ENCODE results near the gene POLR3GL. TPM values are rescaled to one million over a fixed set of nuclear protein-coding genes. Genes with fewer than 3 reads are reported as not detected.

The POLR3GL gene
- total and polyA plus RNA-seq, 2 experiments from 2014 or later: 3.1 to 9.5 TPM

DNA sequence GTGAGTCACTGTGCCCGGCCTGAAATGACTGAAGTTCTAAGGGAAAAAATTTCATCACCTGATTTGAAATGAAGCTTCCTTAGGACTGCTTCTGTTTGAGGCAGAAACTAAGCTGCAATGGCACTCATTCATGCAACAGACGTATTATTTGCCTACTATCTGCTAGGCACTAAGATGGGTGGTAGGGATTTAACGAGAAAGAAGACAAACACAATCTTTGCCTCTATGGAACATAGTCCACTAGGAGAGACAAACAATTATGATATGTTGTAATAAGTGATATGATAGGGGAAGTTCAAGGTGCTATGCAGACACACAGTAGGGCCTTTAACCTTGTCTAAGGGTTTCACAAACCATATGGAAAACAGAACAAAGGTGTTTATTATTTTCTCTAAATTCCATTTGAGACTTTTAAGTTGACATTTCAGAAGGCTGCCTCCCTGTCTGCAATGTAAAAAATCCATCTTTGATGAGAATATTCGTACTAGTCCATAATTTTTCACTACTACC is 18.0 kb upstream of the POLR3GL start (continued):
- TF ChIP-seq, protein P1, sequence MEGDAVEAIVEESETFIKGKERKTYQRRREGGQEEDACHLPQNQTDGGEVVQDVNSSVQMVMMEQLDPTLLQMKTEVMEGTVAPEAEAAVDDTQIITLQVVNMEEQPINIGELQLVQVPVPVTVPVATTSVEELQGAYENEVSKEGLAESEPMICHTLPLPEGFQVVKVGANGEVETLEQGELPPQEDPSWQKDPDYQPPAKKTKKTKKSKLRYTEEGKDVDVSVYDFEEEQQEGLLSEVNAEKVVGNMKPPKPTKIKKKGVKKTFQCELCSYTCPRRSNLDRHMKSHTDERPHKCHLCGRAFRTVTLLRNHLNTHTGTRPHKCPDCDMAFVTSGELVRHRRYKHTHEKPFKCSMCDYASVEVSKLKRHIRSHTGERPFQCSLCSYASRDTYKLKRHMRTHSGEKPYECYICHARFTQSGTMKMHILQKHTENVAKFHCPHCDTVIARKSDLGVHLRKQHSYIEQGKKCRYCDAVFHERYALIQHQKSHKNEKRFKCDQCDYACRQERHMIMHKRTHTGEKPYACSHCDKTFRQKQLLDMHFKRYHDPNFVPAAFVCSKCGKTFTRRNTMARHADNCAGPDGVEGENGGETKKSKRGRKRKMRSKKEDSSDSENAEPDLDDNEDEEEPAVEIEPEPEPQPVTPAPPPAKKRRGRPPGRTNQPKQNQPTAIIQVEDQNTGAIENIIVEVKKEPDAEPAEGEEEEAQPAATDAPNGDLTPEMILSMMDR (conservative IDR thresholded peaks at IDR 0.05; ENCODE audit: low read depth in 2 of 2): no peak
- TF ChIP-seq JUNB (IDR thresholded peaks at IDR 0.05; ENCODE audit: unreplicated experiment): no peak
- TF ChIP-seq, protein P2, sequence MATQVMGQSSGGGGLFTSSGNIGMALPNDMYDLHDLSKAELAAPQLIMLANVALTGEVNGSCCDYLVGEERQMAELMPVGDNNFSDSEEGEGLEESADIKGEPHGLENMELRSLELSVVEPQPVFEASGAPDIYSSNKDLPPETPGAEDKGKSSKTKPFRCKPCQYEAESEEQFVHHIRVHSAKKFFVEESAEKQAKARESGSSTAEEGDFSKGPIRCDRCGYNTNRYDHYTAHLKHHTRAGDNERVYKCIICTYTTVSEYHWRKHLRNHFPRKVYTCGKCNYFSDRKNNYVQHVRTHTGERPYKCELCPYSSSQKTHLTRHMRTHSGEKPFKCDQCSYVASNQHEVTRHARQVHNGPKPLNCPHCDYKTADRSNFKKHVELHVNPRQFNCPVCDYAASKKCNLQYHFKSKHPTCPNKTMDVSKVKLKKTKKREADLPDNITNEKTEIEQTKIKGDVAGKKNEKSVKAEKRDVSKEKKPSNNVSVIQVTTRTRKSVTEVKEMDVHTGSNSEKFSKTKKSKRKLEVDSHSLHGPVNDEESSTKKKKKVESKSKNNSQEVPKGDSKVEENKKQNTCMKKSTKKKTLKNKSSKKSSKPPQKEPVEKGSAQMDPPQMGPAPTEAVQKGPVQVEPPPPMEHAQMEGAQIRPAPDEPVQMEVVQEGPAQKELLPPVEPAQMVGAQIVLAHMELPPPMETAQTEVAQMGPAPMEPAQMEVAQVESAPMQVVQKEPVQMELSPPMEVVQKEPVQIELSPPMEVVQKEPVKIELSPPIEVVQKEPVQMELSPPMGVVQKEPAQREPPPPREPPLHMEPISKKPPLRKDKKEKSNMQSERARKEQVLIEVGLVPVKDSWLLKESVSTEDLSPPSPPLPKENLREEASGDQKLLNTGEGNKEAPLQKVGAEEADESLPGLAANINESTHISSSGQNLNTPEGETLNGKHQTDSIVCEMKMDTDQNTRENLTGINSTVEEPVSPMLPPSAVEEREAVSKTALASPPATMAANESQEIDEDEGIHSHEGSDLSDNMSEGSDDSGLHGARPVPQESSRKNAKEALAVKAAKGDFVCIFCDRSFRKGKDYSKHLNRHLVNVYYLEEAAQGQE (IDR thresholded peaks at IDR 0.05; ENCODE audit: unreplicated experiment): no peak
- no peak for TF ChIP-seq ZNF331 (CRISPR knock-in tag; IDR thresholded peaks at IDR 0.05; ENCODE audit: low read depth)
- no peak for TF ChIP-seq EZH2 (IDR thresholded peaks at IDR 0.05; ENCODE audit: low read depth, unreplicated experiment)

DNA sequence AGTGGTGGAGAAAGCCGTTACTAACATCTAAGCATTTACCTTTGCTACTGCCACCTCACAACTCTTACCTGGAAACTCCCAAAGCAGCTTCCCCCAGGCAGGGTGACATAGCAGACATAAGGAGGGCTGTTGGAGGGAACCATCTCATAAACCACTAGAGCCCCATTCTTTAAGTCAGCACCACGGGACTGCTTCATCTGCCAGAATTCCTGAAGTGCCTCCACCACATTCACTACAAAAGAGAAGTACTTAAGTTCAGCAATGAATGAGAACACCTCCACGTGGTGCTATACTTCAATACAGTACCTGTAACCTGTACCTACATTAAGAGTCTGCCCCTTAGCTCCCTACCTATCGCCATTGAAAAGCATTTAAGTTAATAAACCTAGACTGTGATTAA is 16.9 kb upstream of the POLR3GL start:
- H3K27me3 Mint-ChIP-seq (ENCODE audit: insufficient read depth, low read depth, poor library complexity): peaks cover 3% of the 10 kb centered on the region
- H3K27ac Mint-ChIP-seq: no peak overlapping the region
- no peak overlapping the region for H3K4me3 Mint-ChIP-seq
- DNase-seq (ENCODE audit: low spot score): peak; percentile 77
- TF ChIP-seq ZNF331 (CRISPR knock-in tag; IDR thresholded peaks at IDR 0.05; ENCODE audit: low read depth): no peak
- TF ChIP-seq, protein P3, sequence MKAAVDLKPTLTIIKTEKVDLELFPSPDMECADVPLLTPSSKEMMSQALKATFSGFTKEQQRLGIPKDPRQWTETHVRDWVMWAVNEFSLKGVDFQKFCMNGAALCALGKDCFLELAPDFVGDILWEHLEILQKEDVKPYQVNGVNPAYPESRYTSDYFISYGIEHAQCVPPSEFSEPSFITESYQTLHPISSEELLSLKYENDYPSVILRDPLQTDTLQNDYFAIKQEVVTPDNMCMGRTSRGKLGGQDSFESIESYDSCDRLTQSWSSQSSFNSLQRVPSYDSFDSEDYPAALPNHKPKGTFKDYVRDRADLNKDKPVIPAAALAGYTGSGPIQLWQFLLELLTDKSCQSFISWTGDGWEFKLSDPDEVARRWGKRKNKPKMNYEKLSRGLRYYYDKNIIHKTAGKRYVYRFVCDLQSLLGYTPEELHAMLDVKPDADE (IDR thresholded peaks at IDR 0.05): no peak
- no peak for TF ChIP-seq EZH2 (IDR thresholded peaks at IDR 0.05; ENCODE audit: low read depth, unreplicated experiment)
- TF ChIP-seq, protein P4, sequence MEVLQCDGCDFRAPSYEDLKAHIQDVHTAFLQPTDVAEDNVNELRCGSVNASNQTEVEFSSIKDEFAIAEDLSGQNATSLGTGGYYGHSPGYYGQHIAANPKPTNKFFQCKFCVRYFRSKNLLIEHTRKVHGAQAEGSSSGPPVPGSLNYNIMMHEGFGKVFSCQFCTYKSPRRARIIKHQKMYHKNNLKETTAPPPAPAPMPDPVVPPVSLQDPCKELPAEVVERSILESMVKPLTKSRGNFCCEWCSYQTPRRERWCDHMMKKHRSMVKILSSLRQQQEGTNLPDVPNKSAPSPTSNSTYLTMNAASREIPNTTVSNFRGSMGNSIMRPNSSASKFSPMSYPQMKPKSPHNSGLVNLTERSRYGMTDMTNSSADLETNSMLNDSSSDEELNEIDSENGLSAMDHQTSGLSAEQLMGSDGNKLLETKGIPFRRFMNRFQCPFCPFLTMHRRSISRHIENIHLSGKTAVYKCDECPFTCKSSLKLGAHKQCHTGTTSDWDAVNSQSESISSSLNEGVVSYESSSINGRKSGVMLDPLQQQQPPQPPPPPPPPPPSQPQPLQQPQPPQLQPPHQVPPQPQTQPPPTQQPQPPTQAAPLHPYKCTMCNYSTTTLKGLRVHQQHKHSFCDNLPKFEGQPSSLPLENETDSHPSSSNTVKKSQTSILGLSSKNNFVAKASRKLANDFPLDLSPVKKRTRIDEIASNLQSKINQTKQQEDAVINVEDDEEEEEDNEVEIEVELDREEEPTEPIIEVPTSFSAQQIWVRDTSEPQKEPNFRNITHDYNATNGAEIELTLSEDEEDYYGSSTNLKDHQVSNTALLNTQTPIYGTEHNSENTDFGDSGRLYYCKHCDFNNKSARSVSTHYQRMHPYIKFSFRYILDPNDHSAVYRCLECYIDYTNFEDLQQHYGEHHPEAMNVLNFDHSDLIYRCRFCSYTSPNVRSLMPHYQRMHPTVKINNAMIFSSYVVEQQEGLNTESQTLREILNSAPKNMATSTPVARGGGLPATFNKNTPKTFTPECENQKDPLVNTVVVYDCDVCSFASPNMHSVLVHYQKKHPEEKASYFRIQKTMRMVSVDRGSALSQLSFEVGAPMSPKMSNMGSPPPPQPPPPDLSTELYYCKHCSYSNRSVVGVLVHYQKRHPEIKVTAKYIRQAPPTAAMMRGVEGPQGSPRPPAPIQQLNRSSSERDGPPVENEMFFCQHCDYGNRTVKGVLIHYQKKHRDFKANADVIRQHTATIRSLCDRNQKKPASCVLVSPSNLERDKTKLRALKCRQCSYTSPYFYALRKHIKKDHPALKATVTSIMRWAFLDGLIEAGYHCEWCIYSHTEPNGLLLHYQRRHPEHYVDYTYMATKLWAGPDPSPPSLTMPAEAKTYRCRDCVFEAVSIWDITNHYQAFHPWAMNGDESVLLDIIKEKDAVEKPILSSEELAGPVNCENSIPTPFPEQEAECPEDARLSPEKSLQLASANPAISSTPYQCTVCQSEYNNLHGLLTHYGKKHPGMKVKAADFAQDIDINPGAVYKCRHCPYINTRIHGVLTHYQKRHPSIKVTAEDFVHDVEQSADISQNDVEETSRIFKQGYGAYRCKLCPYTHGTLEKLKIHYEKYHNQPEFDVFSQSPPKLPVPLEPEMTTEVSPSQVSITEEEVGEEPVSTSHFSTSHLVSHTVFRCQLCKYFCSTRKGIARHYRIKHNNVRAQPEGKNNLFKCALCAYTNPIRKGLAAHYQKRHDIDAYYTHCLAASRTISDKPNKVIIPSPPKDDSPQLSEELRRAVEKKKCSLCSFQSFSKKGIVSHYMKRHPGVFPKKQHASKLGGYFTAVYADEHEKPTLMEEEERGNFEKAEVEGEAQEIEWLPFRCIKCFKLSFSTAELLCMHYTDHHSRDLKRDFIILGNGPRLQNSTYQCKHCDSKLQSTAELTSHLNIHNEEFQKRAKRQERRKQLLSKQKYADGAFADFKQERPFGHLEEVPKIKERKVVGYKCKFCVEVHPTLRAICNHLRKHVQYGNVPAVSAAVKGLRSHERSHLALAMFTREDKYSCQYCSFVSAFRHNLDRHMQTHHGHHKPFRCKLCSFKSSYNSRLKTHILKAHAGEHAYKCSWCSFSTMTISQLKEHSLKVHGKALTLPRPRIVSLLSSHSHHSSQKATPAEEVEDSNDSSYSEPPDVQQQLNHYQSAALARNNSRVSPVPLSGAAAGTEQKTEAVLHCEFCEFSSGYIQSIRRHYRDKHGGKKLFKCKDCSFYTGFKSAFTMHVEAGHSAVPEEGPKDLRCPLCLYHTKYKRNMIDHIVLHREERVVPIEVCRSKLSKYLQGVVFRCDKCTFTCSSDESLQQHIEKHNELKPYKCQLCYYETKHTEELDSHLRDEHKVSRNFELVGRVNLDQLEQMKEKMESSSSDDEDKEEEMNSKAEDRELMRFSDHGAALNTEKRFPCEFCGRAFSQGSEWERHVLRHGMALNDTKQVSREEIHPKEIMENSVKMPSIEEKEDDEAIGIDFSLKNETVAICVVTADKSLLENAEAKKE (CRISPR knock-in tag; IDR thresholded peaks at IDR 0.05): peak; percentile 18; the same call in 1 of the 2 replicates
- Histone ChIP-seq H3K79me2 (replicated peaks; ENCODE audit: insufficient read depth) (no peaks in the 10 kb centered on the region), H4K20me1 (replicated peaks; ENCODE audit: insufficient read depth) (no peaks in the 10 kb centered on the region), H3K9me2 (ENCODE audit: insufficient read depth) (no peaks in the 10 kb centered on the region), H3K27me3 (ENCODE audit: insufficient read depth) (no peaks in the 10 kb centered on the region), H3F3A (replicated peaks; ENCODE audit: low read depth) (no peaks in the 10 kb centered on the region), H3K4me3 (no peak overlapping the region), H2AFZ (no peak overlapping the region), H3K36me3 (ENCODE audit: insufficient read depth) (no peaks in the 10 kb centered on the region), H3K4me2 (peak overlapping the region; percentile 46; the same call in 1 of the 2 replicates), H3K27ac (ENCODE audit: low read depth) (no peak overlapping the region), H3K4me1 (ENCODE audit: insufficient read depth) (peaks cover 12% of the 10 kb centered on the region)
- H3K9me3 Mint-ChIP-seq: no peaks in the 10 kb centered on the region
- no peaks in the 10 kb centered on the region for H3K36me3 Mint-ChIP-seq (ENCODE audit: low read depth)
- ATAC-seq: peak; percentile 94
- H3K4me1 Mint-ChIP-seq: peaks cover 23% of the 10 kb centered on the region
